ENCODE data around the gene PARS2.

DNA sequence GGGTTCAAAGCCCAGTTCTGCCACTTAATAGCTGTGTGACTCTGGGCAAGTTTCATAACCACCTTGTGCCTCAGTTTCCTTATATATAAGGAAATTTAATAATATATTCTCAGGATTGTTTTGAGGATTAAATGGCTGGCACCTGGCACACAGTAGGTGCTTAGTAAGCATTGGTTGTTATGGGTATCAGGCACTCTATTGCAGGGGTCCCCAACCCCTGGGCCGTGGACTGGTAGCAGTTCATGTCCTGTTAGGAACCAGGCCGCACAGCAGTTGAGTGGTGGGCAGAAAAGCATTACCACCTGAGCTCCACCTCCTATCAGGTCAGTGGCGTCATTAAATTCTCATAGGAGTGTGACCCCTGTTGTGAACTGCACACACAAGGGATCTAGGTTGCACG, 18.5 kb downstream of the PARS2 start:
- no peak for TF ChIP-seq POLR2AphosphoS5 (IDR thresholded peaks at IDR 0.05; ENCODE audit: low read depth, low read length)
- no peak for TF ChIP-seq SIN3A (IDR thresholded peaks at IDR 0.05; ENCODE audit: borderline replicate concordance, insufficient read depth, low read length)
- TF ChIP-seq, protein P1, sequence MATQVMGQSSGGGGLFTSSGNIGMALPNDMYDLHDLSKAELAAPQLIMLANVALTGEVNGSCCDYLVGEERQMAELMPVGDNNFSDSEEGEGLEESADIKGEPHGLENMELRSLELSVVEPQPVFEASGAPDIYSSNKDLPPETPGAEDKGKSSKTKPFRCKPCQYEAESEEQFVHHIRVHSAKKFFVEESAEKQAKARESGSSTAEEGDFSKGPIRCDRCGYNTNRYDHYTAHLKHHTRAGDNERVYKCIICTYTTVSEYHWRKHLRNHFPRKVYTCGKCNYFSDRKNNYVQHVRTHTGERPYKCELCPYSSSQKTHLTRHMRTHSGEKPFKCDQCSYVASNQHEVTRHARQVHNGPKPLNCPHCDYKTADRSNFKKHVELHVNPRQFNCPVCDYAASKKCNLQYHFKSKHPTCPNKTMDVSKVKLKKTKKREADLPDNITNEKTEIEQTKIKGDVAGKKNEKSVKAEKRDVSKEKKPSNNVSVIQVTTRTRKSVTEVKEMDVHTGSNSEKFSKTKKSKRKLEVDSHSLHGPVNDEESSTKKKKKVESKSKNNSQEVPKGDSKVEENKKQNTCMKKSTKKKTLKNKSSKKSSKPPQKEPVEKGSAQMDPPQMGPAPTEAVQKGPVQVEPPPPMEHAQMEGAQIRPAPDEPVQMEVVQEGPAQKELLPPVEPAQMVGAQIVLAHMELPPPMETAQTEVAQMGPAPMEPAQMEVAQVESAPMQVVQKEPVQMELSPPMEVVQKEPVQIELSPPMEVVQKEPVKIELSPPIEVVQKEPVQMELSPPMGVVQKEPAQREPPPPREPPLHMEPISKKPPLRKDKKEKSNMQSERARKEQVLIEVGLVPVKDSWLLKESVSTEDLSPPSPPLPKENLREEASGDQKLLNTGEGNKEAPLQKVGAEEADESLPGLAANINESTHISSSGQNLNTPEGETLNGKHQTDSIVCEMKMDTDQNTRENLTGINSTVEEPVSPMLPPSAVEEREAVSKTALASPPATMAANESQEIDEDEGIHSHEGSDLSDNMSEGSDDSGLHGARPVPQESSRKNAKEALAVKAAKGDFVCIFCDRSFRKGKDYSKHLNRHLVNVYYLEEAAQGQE (IDR thresholded peaks at IDR 0.05; ENCODE audit: insufficient read depth in 1 of 2, low read depth in 2 of 2, low read length in 2 of 2), result no peak
- no peak for TF ChIP-seq TAF1 (IDR thresholded peaks at IDR 0.05; ENCODE audit: borderline replicate concordance, insufficient read depth, low read length)
- TF ChIP-seq FOXP2 (optimal IDR thresholded peaks at IDR 0.05; ENCODE audit: borderline replicate concordance, extremely low read depth, extremely low read length, insufficient read depth), result no peak
